HepG2 (cell line): ENCODE measurements around the gene PBX4. TPM values are rescaled to one million over a fixed set of nuclear protein-coding genes. Genes with fewer than 3 reads are reported as not detected.

ENCODE experiments used
- CREBL2 ChIP-seq: sonication (generic); formaldehyde crosslinking; IDR thresholded peaks from 2 replicates; pipeline ENCODE4 v1.8.1; 2023; ENCODE audit warnings: missing genetic modification reagents, mild to moderate bottlenecking, borderline replicate concordance
- CSRNP1 ChIP-seq: sonication (generic); formaldehyde crosslinking; IDR thresholded peaks from 2 replicates; pipeline ENCODE4 v1.8.1; 2023; ENCODE audit warnings: mild to moderate bottlenecking, missing genetic modification reagents
- FIP1L1 ChIP-seq: fragments of 200-400 bp; formaldehyde crosslinking; IDR thresholded peaks from 2 replicates; pipeline ENCODE4 v1.6.1; 2018; ENCODE audit warnings: low read depth, mild to moderate bottlenecking, low read length, moderate library complexity, borderline replicate concordance; ENCODE audit not compliant: insufficient read depth
- IRX3 ChIP-seq: sonication (generic); formaldehyde crosslinking; IDR thresholded peaks from 2 replicates; pipeline ENCODE4 v1.8.1; 2023; ENCODE audit warnings: mild to moderate bottlenecking, low read depth, missing genetic modification reagents, borderline replicate concordance
- PAX8 ChIP-seq: sonication (generic); formaldehyde crosslinking; IDR thresholded peaks from 2 replicates; pipeline ENCODE4 v1.8.0; 2022; ENCODE audit warnings: mild to moderate bottlenecking, missing genetic modification reagents, borderline replicate concordance
- SKI ChIP-seq: fragments of 450-650 bp; IDR thresholded peaks from one replicate; pipeline ENCODE4 v1.6.1; 2018; ENCODE audit warnings: mild to moderate bottlenecking; ENCODE audit not compliant: partially characterized antibody
- TOPORS ChIP-seq: sonication (generic); formaldehyde crosslinking; IDR thresholded peaks from 2 replicates; pipeline ENCODE4 v1.8.0; 2023; ENCODE audit warnings: mild to moderate bottlenecking, missing genetic modification reagents
- UBTF ChIP-seq: sonication (generic); formaldehyde crosslinking; IDR thresholded peaks from 2 replicates; pipeline ENCODE4 v1.4.0; 2020; ENCODE audit warnings: mild to moderate bottlenecking, missing genetic modification reagents
- ZBED4 ChIP-seq: sonication (generic); formaldehyde crosslinking; IDR thresholded peaks from 2 replicates; pipeline ENCODE4 v1.4.0; 2020; ENCODE audit warnings: missing genetic modification reagents, borderline replicate concordance
- ZBTB2 ChIP-seq: sonication (generic); formaldehyde crosslinking; IDR thresholded peaks from 2 replicates; pipeline ENCODE4 v1.8.0; 2022; ENCODE audit warnings: low read depth, missing genetic modification reagents
- ZNF121 ChIP-seq: sonication (generic); formaldehyde crosslinking; IDR thresholded peaks from 2 replicates; pipeline ENCODE4 v1.5.0; 2020; ENCODE audit warnings: mild to moderate bottlenecking, missing genetic modification reagents
- ZNF3 ChIP-seq: IDR thresholded peaks from 2 replicates; pipeline ENCODE4 v1.7.0; 2017; ENCODE audit warnings: inconsistent platforms
- ZNF326 ChIP-seq: sonication (generic); formaldehyde crosslinking; IDR thresholded peaks from 2 replicates; pipeline ENCODE4 v1.4.0; 2020; ENCODE audit warnings: missing genetic modification reagents, borderline replicate concordance
- ZNF343 ChIP-seq: sonication (generic); formaldehyde crosslinking; IDR thresholded peaks from 2 replicates; pipeline ENCODE4 v1.4.0; 2020; ENCODE audit warnings: mild to moderate bottlenecking, missing genetic modification reagents
- ZNF432 ChIP-seq: sonication (generic); formaldehyde crosslinking; IDR thresholded peaks from 2 replicates; pipeline ENCODE4 v1.5.0; 2020; ENCODE audit warnings: missing genetic modification reagents, mild to moderate bottlenecking, borderline replicate concordance
- ZNF598 ChIP-seq: sonication (generic); formaldehyde crosslinking; IDR thresholded peaks from 2 replicates; pipeline ENCODE4 v1.5.1; 2020; ENCODE audit warnings: mild to moderate bottlenecking, missing genetic modification reagents, borderline replicate concordance
- polyA plus RNA-seq, 8 experiments: library from polyadenylated mRNA; depleted of rRNA in 3 of 8; stranded (reverse) in 7 of 8; unstranded in 1 of 8; fragments of >200 nt; fragmentation: Illumina TruSeq in 4 of 8; extraction: Trizol in 4 of 8; gene quantifications; 2 replicates each; pipeline versions ENCODE4 v1.2.1 to v1.2.3, GENCODE V29; 2011 to 2016; ENCODE audit warnings: low read depth in 4 of 8, missing spikeins in 1 of 8, mixed read lengths in 1 of 8; ENCODE audit not compliant: insufficient read depth in 1 of 8
- total RNA-seq, 5 experiments: library from RNA; depleted of rRNA; stranded (reverse); fragments of >200 nt; fragmentation: Illumina TruSeq; extraction: Trizol; gene quantifications; 2 replicates each; pipeline ENCODE4 v1.2.3, GENCODE V29; 2016; ENCODE audit warnings: low read depth in 1 of 5

PBX4 gene
- total and polyA plus RNA-seq, 2 of the 13 experiments (the other 11 are each of a cell fraction or from before 2014, with no cell fraction given) = not detected

GRCh38 chr19:19531951-19532805 lies 86.3 kb downstream of the PBX4 start (continued):
- 0 out of 2 replicates have a peak, but pooled peaks have one; percentile 63 for TF ChIP-seq ZNF326 (CRISPR knock-in tag)
- no peak for TF ChIP-seq ZNF432 (CRISPR knock-in tag)
- no peak for TF ChIP-seq ZNF598 (CRISPR knock-in tag)
- TF ChIP-seq CREBL2 (CRISPR knock-in tag) = peak; percentile 47; the same call in 1 of the 2 replicates
- TF ChIP-seq IRX3 (CRISPR knock-in tag) = no peak
- TF ChIP-seq FIP1L1 = no peak
- no peak for TF ChIP-seq SKI
- TF ChIP-seq ZBTB2 (CRISPR knock-in tag) = no peak
- TF ChIP-seq PAX8 = no peak
- no peak for TF ChIP-seq ZNF3 (CRISPR knock-in tag)
- TF ChIP-seq ZNF343 = no peak
- TF ChIP-seq CSRNP1 (CRISPR knock-in tag) = no peak
- TF ChIP-seq ZBED4 = 0 out of 2 replicates have a peak, but pooled peaks have one; percentile 50
- TF ChIP-seq TOPORS (CRISPR knock-in tag) = no peak
- TF ChIP-seq ZNF121 = no peak
- no peak for TF ChIP-seq UBTF (CRISPR knock-in tag)
